NCI-H748 (cell line): ENCODE data around the gene GOLIM4.
A peak's percentile ranks its signal among the peaks of the same experiment; 100 is the strongest.

Experiments
- DNase-seq: peaks from one replicate; lab custom pipeline; 2025; ENCODE audit not compliant: unreplicated experiment; lab: John Stamatoyannopoulos, UW

The GOLIM4 gene

GRCh38 chr3:168100777-168101492 is 5.2 kb upstream of the GOLIM4 start:
- no peak for DNase-seq

- DNase-seq: no peak
Measured at GRCh38 chr3:168097381-168097780, 1.7 kb upstream of the GOLIM4 start.

DNA sequence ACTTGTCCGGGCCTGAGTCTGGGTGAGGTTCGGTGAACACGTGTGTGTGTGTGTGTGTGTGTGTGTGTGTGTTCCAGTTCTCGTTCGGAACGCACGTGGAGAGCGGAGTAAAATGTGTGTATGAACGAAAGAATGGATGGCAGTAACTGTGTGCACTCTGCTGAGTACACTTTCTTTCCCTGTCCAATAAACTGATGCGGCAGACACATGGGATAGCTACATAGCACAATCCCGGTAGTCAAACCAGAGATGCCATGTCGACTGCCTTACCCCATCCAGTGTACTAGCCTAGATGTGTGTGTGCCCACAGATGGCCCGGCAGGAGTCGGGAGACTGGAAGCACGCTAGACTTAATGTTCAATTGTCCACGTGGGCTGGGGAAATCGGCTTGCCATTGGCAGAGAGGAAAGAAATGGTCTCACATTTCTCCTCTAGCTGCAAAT is 507 bp upstream of the GOLIM4 start:
- peak; percentile 79 for DNase-seq

DNA sequence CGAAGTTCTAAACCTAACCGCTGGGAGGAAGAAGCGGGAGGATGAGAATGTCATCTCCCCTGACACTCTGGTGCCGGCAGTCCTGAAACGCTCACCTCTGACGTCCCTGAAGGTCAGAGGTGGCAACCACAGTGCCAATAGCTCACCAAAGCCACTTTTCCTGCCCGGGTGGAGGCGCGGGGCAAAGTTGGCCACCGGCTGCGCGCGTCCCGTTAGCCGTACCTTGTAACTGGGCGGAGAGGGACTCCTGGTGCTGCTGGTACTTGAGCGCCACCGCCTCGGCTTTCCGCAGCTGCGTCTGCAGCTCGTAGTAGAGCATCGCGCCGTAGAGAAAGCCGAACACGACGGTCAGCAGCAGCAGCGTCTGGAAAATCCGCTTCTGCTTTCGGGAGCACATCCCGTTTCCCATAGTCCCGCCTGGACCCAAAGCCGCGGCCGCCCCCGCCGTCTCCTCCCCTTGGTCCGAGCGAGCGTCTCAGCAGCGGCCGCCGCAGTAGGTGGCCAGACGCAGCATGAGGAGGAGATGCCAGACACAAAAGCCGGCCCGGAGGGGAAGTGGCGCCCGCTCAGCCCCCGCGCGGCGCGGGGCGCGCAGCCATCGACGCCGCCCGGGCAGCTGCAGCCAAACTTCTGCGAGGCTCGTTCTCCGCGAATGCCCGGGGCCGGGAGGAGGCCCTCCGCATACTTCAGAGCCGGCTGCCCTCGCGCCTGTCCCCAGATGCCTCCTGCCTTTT is 680 bp downstream of the GOLIM4 start:
- DNase-seq: peak; percentile 61

- no peak for DNase-seq
Measured at GRCh38 chr3:168094580-168094876, 1.2 kb downstream of the GOLIM4 start.

DNA sequence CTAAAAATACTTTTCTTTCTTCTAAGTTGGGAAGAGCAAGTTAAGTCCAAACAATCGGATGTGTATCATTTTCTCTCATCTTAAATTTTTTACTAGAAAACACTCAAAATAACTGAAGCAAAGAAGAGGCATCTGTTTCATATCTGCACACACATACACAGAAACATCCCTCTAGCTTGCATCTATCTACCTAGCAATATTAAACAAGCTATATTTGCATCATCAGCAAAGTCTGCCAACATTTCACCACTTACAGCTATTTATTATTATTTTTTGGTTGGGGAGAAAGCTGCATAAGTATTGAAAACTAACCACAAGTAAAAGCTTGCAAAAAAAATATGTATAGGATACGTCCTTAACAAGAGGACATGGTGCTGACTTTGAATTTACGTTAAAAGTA is 1.9 kb downstream of the GOLIM4 start:
- DNase-seq: no peak

DNA sequence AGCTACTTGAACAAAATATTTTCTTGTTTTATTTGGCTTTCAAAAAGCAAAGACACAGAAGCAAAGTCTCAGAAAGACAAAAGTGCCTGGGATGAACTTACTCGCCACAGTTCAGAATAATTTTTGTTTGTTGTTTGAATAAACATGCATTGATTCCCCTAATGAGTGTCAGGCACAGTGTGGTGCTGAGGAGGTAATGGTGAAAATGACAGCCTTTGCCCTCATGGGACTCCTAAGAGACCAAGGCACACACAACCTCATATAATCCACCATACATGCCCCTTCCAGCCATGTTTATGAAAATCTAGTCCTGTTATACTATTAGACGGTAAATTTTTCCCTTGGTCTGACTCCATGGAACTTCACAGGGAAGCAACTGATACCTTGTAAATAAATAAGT is 2.5 kb downstream of the GOLIM4 start:
- DNase-seq: no peak

DNA sequence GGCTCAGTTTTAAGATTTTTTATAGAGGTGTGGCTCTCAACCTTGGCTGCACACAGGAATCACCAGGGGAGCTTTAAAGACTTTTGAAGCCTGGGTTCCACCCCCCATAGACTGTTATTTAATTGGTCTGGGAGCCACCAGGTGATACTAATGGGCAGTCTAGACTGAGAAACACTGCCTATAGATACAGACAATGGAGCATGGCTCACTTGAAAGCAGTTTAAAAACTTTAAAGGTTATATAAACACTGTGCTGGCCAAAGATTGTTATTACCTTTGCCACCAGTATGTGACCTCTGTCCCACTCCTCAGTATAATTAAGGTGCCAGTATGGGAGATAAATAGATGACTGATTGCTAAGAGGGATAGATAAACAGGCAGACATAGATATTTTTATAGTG is 3.8 kb downstream of the GOLIM4 start:
- peak; percentile 11 for DNase-seq

GRCh38 chr3:168091302-168091858 is 4.3 kb downstream of the GOLIM4 start:
- no peak for DNase-seq

GRCh38 chr3:168090306-168091085 is 5.2 kb downstream of the GOLIM4 start:
- DNase-seq: no peak

GRCh38 chr3:168089179-168089771 is 6.4 kb downstream of the GOLIM4 start:
- DNase-seq: no peak

GRCh38 chr3:168088106-168088720 is 7.5 kb downstream of the GOLIM4 start:
- no peak for DNase-seq

DNA sequence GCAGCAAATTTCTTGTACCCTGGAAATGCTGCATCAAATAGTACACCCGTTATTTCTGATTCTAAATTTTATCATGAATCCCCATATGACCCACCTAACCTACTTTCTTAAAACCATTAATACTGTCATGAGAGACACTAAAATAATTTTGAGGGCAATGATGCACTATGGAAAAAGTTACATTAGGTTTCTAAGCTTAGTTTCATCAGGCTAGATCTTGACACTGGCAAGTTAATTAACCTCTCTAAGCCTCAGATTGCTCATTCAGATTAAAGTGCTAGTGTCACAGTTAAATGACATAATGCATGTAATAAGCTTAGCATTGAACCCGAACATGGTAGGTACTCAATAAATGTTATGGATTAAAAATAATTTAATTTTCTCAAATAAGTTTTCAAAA is 8.2 kb downstream of the GOLIM4 start:
- no peak for DNase-seq

GRCh38 chr3:168086541-168087260 is 9.0 kb downstream of the GOLIM4 start:
- DNase-seq: no peak

DNA sequence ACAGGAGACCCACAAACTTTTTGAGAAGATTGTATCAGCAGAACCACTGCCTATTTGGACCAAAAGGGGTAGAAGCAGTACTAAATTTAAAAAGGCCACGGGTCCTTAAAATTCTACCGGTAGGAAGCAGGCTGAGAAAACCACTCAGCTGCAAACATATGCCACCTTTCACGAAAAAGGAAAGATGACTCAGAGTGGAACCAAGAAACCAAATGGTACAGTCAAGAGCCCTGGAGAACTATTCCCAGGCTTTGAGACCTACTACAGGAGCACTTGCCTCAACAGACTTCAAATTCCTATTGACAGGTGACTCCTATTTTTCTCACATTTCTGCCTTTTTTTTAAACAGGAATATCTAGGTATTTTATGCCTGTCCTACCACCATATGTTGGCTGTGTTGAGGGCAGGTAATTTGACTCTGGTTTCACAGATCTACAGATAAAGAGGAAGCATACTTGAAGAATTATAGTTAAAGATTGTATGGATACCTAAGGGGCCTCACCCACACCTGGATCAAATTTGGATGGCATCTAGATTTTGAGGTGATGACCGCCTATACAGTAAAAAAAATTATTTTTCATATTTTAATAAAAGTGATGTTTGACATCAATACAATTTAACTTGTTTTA is 10.1 kb downstream of the GOLIM4 start:
- DNase-seq: no peak

GRCh38 chr3:168083906-168084305 is 11.8 kb downstream of the GOLIM4 start:
- no peak for DNase-seq

DNA sequence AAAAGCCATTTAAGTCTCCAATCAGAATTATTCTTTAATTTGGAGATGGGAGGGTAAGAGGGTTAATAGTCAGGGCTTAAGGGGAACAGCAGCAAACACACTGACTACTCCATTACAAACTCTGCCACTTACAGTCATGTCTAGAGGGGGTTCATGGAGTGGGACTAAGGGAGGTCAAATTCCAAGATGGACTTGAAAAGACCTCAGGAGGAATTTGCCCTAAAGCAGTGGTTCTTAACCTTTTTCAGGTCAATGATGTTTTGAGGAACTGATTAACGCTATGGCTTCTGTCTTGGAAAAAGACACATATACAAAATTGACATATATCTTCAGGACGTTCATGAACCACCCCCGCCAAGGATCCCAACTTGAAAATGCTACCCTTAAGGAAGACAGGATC is 13.9 kb downstream of the GOLIM4 start:
- no peak for DNase-seq

DNA sequence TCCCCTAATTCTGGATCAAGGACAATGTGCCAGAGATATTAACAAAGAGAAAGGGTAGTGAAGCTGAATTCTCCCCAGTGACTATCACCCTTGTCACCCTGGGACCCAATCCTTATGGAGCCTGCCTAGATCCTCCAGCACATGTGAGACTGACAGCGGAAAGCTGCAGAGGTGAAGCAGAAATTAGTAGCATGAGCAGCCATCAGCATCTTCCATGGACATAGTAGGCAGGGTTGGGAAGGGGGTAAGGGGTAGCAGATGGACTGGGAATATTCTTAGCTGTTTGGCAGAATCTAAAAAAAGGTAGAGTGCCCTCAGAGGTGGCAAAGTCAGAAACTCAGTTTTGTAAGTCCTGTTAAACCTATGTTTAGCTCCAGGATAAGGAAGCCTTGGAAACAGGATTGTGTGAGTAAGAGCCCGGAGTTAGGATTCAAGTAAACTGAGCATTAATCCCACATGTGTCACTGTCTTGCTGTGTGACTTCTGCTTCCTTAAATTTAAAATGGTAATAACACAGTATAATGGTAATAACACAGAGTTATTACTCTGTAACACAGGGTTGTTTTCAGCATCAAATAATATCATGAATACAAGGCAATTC is 14.5 kb downstream of the GOLIM4 start:
- DNase-seq: no peak

- no peak for DNase-seq
Measured at GRCh38 chr3:168080499-168081170, 15.1 kb downstream of the GOLIM4 start.
